ENCODE results near the gene SCG5.

SCG5 gene

DNA sequence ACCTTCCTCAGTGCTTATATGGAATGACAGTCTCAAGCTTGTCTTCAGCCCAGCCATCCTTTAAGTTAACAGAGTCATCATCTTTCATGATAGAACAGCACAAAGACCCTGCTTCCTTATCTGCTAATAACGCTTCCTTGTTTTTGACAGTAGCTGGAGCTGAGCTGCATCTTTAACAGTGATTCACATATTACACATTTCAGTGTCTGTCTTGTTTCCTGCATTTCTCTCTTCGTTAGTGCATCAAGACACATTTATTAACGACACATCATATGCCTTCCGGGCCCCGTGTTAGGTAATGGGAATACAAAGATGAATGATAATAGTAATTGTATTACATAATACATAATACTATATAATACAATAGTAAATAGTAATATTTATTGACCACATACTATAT lies 46.0 kb downstream of the SCG5 start:
- no peak for DNase-seq (ENCODE audit: low read depth in 1 of 2, low spot score in 1 of 2)
- TF ChIP-seq JUND (IDR thresholded peaks at IDR 0.05; ENCODE audit: low read depth): no peak
- in situ Hi-C loops (cut with HindIII; ENCODE audit: low pct_unique_long_range_greater_than_20kb, low sequenced_read_pairs): no loop called here

DNA sequence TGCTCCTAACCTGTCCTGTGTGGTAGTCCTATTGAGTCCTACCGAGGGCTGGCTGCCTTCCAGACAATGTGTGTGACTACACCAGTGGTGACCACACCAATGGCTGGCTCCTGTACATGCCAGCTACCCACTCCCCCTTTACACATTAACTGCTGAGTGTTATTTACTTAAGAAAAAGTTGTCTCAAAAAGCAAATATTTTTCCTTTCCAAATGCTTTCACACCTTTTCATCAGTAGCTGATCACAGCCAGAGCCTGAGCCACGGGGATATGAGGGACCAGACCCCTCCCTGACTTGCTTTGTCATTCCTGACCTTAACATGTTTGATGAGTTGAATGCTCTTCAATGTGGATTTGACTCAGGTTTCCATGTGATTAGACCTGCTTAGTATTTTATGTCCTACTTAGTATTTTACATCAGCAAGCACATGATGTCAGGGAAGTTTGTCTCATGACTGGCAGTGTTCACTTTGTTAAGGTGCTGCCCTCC lies 46.7 kb downstream of the SCG5 start:
- in situ Hi-C loops (cut with HindIII; ENCODE audit: low pct_unique_long_range_greater_than_20kb, low sequenced_read_pairs): no loop called here
- TF ChIP-seq JUND (IDR thresholded peaks at IDR 0.05; ENCODE audit: low read depth): no peak
- peak in 1 of 2 experiments; percentile 10 for DNase-seq (ENCODE audit: low read depth in 1 of 2, low spot score in 1 of 2)

DNA sequence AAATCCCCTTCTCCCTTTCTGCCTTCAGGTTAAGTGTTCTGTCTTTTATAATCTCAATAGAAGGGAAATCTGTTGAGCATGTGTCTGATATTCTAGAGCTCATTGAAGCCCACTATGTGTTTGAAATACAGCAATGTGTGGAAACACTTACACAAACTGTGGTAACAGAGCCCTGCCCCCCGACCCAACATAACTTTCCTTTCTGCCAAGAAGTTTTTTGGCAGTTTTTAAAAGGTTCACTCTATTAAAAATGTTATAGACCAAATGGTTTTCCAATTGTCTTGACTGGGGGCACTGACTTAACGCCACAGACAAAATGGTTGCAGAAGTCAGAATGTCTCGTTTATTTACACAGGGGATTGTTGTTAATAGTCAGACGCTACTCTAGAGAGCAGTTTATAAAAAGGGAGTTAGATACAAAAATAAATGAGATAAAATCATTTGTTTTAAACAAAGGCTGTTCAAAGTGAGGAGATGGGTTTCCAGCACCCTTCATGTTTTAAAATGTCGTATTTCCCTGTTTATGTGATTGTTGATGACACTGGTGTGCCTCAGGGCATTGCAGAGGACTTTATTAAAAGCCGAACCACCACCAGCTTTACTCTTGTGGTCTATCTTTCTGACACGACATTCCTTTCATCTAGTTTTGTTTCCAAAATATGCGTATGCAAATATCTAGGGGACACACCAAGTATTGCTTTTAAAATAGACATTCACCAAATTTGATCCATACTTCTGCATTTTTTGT lies 49.6 kb downstream of the SCG5 start:
- no peak for DNase-seq (ENCODE audit: low read depth in 1 of 2, low spot score in 1 of 2)
- no peak for TF ChIP-seq JUND (IDR thresholded peaks at IDR 0.05; ENCODE audit: low read depth)
- in situ Hi-C loops (cut with HindIII; ENCODE audit: low pct_unique_long_range_greater_than_20kb, low sequenced_read_pairs): no loop called here

DNA sequence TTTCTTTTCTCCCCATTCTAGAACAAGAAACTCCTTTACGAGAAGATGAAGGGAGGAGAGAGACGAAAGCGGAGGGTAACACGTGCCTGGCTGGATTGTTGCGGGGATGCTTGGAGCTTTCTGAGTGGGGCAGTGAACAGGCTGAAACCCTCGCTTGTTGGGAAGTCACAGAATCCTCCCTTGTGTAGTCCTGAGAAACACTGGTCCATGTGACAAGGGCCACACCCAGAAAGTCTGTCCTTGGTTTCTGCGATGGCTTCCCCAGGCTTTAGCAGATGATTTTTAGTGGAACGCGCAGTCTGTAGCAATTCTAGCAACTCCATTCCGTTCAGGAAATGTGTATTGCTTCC lies 50.2 kb downstream of the SCG5 start:
- TF ChIP-seq JUND (IDR thresholded peaks at IDR 0.05; ENCODE audit: low read depth): no peak
- in situ Hi-C loops (cut with HindIII; ENCODE audit: low pct_unique_long_range_greater_than_20kb, low sequenced_read_pairs): no loop called here
- DNase-seq (ENCODE audit: low read depth in 1 of 2, low spot score in 1 of 2): no peak

DNA sequence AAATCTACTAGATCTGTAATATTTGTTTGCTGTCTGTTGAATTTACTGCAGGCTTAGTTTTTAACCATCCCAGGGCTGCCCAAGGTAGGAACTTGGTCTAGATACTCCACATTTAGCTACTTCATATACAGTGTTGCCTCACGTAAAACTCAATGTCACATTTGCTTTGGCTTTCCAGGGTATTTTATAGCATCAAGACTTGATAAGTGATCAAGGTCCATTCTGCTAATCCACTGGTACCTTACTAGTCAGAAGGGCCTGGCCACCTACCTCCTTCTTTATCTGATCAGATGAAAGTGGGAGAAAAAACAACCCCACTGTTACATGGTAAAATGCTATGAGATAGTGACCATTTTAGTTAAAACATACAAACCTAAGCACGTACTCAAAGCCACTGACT lies 50.8 kb downstream of the SCG5 start:
- TF ChIP-seq JUND (IDR thresholded peaks at IDR 0.05; ENCODE audit: low read depth): no peak
- in situ Hi-C loops (cut with HindIII; ENCODE audit: low pct_unique_long_range_greater_than_20kb, low sequenced_read_pairs): no loop called here
- DNase-seq (ENCODE audit: low read depth in 1 of 2, low spot score in 1 of 2): no peak

DNA sequence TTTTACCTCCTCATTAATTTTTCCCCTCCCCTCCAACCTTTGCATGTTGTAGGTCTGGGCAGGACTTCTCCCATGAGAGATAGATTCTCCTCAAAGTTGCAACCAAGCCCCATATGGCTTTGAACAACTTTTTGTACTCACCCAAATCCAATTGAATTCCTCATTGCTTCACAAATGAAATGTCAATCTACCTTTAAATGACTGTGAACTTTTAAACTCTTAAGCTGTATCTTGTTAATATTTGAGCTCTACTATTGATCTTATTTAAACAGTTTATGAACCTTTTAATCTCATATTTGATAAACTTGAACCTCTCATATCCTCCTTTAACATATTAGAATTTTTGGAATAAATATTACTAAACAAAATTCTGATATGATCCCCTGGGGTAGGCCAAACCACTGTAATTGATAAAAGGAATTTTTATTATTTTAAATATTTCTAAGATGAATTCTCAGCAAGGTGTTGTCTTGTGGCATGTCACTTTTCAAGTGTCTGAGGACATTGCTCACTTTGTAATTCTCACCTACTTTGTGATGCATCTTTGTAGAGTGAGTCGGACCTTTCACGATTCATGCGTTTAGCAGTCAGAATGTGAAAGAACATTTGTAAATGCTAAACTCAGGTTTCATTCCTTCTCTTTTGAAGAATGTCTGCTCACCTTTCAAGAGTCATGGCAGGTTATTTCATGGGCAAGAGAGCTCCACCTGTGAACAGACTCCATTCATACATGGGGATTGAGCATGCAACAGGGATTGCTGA lies 52.9 kb downstream of the SCG5 start:
- DNase-seq (ENCODE audit: low read depth in 1 of 2, low spot score in 1 of 2): no peak
- in situ Hi-C loops (cut with HindIII; ENCODE audit: low pct_unique_long_range_greater_than_20kb, low sequenced_read_pairs): no loop called here
- TF ChIP-seq JUND (IDR thresholded peaks at IDR 0.05; ENCODE audit: low read depth): no peak

DNA sequence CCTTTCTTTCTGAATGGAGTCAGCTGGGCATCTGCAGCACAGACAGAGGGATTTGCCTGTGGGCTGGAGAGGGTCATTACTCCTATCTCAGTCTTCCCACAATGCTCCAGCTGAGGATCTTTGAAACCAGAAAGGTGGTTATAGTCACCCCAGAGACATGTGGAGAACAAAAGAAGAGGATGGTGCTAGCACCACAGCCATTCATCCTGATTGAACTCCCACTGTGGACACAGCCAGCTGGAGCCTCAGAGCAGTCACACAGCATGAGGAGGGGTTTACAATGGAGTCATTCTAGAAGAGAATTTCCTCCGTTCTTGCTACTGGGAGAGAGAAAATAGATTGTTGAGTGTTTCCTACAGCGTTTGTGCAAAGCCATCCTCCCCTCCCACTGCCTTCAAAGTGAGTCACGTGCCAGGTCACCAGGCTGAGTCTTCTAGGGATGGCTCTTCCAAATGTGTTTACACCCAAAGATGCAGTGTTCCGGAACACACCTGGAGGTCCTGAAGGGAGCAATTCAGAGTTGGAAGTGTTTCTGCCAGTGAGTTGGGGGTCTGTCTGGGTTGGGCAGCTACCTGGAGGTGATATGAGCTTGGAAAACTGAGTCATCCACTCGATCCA lies 57.4 kb downstream of the SCG5 start:
- TF ChIP-seq JUND (IDR thresholded peaks at IDR 0.05; ENCODE audit: low read depth): no peak
- no peak for DNase-seq (ENCODE audit: low read depth in 1 of 2, low spot score in 1 of 2)
- in situ Hi-C loops (cut with HindIII; ENCODE audit: low pct_unique_long_range_greater_than_20kb, low sequenced_read_pairs): no loop called here

DNA sequence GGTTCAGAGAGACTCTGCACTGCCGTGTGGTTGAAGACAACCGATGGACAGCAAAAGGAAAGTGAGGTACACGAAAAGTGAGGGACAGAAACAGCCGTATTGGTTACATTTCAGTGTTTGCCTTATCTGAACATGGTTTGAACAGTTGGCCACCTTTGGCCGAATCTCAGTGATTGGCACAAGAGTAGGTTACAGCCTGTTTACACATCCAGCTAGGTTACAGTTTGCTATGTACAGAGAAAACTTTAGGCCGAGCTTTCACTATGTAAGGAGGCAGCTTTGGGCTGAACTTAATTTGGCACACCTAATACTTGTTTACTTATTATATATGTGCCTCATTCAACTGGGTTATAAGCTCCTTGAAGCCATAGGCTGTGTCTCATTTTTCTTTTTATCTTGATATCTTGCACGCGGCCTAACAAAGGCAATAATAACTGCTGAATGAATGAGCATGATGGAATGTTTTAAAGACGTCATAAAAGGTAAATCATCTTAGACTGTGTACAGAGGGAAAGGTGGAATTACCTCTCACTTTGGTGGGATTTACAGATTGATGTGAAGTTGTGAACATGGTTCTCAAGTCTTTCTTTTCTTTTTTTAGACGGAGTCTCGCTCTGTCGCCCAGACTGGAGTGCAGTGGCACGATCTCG lies 59.1 kb downstream of the SCG5 start:
- in situ Hi-C loops (cut with HindIII; ENCODE audit: low pct_unique_long_range_greater_than_20kb, low sequenced_read_pairs): no loop called here
- peak in 1 of 2 experiments; percentile 47 for DNase-seq (ENCODE audit: low read depth in 1 of 2, low spot score in 1 of 2)
- no peak for TF ChIP-seq JUND (IDR thresholded peaks at IDR 0.05; ENCODE audit: low read depth)

DNA sequence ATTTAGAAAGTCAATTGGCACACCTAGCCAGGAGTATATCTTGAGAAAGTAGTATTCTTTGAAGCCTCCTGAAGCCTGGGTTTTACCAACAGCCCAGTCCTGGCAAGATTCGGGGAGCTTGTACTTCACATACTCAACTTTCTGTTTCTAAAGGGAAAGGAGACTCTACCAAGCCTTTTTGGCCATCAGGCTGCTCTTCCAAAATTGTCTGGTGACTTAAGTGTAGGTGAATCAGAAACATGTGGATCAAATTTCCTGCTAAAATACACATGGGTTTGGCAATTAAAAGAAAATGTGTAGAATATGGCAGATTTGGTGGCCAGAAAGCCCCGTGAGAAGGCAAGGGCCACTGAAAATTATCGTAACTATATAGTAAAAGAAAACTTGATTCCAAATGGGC lies 60.4 kb downstream of the SCG5 start:
- DNase-seq (ENCODE audit: low read depth in 1 of 2, low spot score in 1 of 2): no peak
- in situ Hi-C loops (cut with HindIII; ENCODE audit: low pct_unique_long_range_greater_than_20kb, low sequenced_read_pairs): no loop called here
- no peak for TF ChIP-seq JUND (IDR thresholded peaks at IDR 0.05; ENCODE audit: low read depth)

DNA sequence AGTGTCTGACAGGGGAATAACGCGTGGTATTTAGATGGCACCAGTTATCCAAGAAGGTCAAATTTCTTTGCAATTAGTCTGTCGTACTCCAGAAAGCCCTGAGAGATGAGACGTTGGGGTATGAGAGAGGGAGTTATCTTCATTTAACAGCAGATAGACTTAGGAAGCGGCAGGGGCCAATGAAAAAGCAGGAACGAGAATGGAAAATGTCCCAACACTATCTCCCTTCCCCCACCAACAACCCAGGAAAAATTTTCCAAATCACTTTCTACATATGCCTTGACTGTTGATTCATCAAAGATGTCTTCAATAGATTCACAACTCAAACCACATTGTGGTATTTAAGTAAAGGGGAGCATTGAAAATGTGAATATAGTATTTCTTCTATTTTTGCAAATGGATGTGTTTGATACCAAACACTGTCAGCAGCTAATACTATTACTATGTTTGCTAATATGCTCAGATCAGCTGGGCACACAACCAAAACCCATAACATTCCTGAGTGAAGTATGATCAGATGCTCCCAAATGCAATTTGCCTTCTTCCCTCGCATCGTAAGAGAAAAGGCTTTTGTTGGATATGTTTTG lies 63.0 kb downstream of the SCG5 start:
- in situ Hi-C loops (cut with HindIII; ENCODE audit: low pct_unique_long_range_greater_than_20kb, low sequenced_read_pairs): no loop called here
- no peak for TF ChIP-seq JUND (IDR thresholded peaks at IDR 0.05; ENCODE audit: low read depth)
- DNase-seq (ENCODE audit: low read depth in 1 of 2, low spot score in 1 of 2): no peak

DNA sequence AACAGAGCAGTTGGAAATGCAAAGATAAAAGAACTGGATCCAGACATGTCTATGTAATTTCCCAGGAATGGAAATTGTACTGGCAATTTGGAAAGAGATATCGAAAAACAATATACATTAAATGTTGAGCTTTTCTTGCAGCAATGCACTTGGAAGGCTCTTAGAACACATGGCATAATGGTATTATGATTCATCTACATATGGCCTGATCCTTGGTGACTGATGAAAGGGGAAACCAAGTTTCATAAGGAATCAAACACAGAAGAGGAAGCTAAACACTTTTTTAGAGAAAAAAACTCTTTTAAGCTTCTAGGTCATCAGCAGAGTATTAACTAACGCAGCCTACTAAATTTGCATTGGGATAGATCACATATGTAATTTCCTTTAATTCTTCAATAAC lies 63.9 kb downstream of the SCG5 start:
- TF ChIP-seq JUND (IDR thresholded peaks at IDR 0.05; ENCODE audit: low read depth): no peak
- no peak for DNase-seq (ENCODE audit: low read depth in 1 of 2, low spot score in 1 of 2)
- in situ Hi-C loops (cut with HindIII; ENCODE audit: low pct_unique_long_range_greater_than_20kb, low sequenced_read_pairs): no loop called here

DNA sequence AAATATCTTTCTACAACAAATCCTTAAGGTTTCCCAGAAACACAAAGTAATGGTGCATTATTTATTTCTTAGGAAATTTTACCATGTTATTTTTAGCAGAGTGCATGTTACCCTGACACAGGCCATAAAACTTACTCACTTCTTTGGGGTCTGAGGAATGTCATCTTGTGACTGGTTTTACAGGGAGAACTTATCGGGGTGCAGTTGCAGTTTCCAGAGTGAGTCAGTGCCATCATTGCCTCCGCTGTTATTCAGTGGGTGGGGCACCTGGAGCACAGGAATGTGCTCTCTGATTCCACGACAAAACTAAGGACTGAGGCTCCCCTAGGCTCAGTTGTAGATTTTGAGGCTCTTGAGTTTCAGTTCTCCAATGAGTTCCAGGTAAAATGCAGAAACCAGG lies 65.2 kb downstream of the SCG5 start:
- DNase-seq (ENCODE audit: low read depth in 1 of 2, low spot score in 1 of 2): no peak
- in situ Hi-C loops (cut with HindIII; ENCODE audit: low pct_unique_long_range_greater_than_20kb, low sequenced_read_pairs): no loop called here
- no peak for TF ChIP-seq JUND (IDR thresholded peaks at IDR 0.05; ENCODE audit: low read depth)
